Activated T-helper 2 cell treated with anti-CD3 and anti-CD28 coated beads, Interferon-gamma antibody, Interleukin-2, Interleukin-4, amounts not matched to agents 10 μg/mL and 5 μg/mL and 100 μg/mL, durations not matched to agents 14 hours and 24 hours and 36 hours (primary cell): ENCODE results near the gene IFIT3. TPM values are rescaled to one million over a fixed set of nuclear protein-coding genes. Genes with fewer than 3 reads are reported as not detected.
"Not testable (repeated sequence)": the region's sequence is repeated elsewhere in the genome, so short reads cannot be mapped to it uniquely, and the experiment has no call there.

Experiments used
- DNase-seq: peaks from one replicate; pipeline ENCODE4 v3.0.0; 2021; ENCODE audit warnings: low spot score
- H3K27ac Mint-ChIP-seq: one replicate; pipeline ENCODE4 v1.8.0; 2021; ENCODE audit warnings: mixed read lengths
- H3K27me3 Mint-ChIP-seq: one replicate; pipeline ENCODE4 v1.8.0; 2021; ENCODE audit warnings: low read depth, mixed read lengths
- H3K36me3 Mint-ChIP-seq: one replicate; pipeline ENCODE4 v1.8.0; 2021; ENCODE audit warnings: low read depth, mixed read lengths
- H3K4me1 Mint-ChIP-seq: one replicate; pipeline ENCODE4 v1.8.0; 2021; ENCODE audit warnings: low read depth, mixed read lengths
- H3K4me3 Mint-ChIP-seq: one replicate; pipeline ENCODE4 v1.8.0; 2021; ENCODE audit warnings: low read depth, mild to moderate bottlenecking, moderate library complexity, mixed read lengths
- H3K9me3 Mint-ChIP-seq: one replicate; pipeline ENCODE4 v1.8.0; 2021; ENCODE audit warnings: mixed read lengths
- intact Hi-C: fragments of 100-400 bp; cut with micrococcal nuclease; formaldehyde crosslinking; loops from one replicate; pipeline ENCODE4 v1.15.1; 2023
- total RNA-seq: library from RNA; stranded (reverse); gene quantifications from 2 replicates; pipeline ENCODE4 v1.2.3, GENCODE V29; 2022

Gene IFIT3
- total RNA-seq, 1 donor from 2014 or later = 0.94 TPM

DNA sequence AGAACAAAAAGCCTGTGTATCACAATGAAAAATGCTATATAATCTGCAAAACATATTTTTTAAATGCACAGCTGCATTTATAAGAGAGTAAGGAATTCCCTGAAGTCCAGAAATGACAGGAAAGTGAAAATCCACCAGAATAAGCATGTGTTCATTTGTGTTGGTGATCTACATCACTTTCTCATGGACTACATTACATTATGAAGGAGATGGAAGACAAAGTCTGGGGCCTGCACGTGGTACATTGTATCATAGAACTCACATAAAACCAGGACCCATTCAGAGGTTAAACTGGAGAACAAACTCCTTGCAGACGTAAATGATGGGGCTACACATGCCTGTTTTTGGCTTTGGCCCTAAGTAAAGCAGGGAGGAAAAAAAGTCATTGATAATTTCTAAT lies 16.4 kb downstream of the IFIT3 start:
- H3K4me3 Mint-ChIP-seq = no peak overlapping the region
- no peak overlapping the region for H3K27ac Mint-ChIP-seq
- no peak for DNase-seq
- no peaks in the 10 kb centered on the region for H3K4me1 Mint-ChIP-seq
- H3K36me3 Mint-ChIP-seq = peaks cover 13% of the 10 kb centered on the region
- H3K27me3 Mint-ChIP-seq = peaks cover 65% of the 10 kb centered on the region
- intact Hi-C loops = no loop called here
- H3K9me3 Mint-ChIP-seq = no peaks in the 10 kb centered on the region

DNA sequence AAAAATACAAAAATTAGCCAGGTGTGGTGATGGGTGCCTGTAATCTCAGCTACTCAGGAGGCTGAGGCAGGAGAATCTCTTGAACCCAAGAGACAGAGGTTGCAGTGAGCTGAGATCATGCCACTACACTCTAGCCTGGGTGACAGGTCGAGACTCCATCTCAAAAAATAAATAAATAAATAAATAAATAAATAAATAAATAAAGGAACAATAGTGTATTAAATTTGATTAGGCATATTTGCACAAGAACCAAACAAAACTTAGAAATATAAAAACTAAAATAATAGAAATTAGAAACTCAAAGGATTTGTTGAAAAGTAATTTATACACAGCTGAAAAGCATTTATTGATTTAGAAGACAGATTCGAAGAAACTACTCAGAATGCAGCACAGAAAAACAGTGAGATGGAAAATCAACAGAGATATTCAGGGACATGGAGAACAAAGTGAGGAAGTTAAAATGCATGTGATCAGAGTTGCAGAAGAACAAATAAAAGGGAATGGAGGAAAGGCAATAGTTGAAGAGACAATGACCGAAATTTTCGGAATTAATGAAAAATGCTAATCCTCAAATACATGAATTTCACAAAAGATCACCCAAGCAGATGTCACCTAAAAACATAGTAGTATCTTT lies 17.7 kb downstream of the IFIT3 start:
- intact Hi-C loops = no loop called here
- H3K4me3 Mint-ChIP-seq = no peak overlapping the region
- peaks cover 68% of the 10 kb centered on the region for H3K27me3 Mint-ChIP-seq
- no peak overlapping the region for H3K27ac Mint-ChIP-seq
- H3K4me1 Mint-ChIP-seq = peaks cover 1% of the 10 kb centered on the region
- H3K9me3 Mint-ChIP-seq = no peaks in the 10 kb centered on the region
- DNase-seq = no peak
- H3K36me3 Mint-ChIP-seq = peaks cover 3% of the 10 kb centered on the region

DNA sequence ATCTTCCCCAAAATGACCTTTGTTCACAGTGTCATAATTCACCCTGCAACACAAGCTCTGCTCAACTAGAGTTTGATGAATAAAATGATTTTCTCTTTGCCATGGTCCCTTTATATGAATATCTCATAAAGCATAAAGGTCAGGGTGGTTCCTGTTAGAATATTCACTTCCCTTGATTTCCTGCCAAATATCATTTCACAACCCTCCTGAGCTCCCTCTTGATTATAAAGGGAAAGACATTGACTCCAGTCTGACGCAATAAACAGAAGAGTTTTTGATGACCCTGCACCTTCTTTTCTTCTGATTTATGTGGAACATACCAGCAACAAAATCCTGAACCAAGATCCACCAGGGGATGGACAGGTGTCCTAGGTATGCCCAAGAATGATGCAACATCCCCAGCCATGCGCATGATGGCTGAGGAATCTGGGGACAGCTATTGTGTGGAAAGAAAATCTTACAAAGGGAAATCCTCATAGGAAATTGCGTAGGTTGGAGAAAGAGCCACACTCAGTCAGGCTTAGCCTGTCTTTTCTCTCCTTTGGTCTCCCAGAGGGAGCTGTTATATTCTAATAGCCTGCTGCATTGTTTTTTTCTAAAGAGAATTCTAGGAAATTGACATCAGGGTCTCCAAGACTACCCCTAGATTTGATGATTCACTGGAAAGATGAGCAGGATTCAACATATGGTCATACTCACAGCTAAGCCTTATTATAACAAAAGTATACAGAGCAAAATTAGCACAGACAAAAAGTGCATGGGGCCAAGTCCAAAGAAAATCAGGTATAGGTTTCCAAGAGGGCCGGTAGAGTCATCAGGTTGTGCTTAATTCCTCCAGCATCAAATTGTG lies 18.8 kb downstream of the IFIT3 start:
- Mint-ChIP-seq H3K4me1 (peaks cover 11% of the 10 kb centered on the region), H3K9me3 (no peaks in the 10 kb centered on the region), H3K4me3 (no peak overlapping the region), H3K36me3 (no peaks in the 10 kb centered on the region), H3K27ac (no peak overlapping the region), H3K27me3 (peaks cover 72% of the 10 kb centered on the region)
- DNase-seq = no peak
- intact Hi-C loops = no loop called here

DNA sequence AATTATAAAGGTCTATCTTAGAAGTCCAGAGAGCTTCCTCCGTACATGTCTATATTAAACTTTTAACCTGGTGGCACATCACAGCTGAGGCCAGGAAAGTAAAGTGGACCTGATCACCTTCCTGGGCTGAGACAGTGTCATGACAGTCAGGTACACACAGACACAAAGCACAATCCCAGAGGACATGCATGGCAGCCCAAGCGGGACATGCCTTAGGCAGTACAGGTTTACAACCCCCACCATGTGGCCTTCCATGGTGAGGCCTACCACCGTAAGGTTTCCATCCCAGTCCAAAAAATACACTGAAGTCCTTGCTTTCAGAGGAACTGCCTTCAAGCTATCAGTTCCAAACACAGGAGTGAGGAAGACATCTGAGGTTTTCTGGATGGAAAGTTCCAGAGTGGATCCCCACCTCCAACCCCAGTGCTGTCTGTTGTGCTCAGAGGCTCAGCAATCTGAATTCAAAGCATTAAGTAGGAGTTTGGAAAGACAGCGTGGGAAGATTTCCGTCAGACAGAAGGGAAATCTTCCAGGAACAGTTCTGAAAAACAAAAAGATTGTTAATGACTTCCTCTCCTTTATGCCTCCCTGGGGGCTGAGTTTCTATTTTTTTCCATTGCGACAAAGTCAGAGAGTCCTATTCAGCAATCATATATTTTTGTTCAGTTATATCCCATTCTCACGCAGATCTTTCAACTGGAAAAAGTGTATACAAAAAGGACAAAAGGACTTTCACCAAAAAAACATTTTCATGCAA lies 20.1 kb downstream of the IFIT3 start:
- no peak overlapping the region for H3K27ac Mint-ChIP-seq
- no peaks in the 10 kb centered on the region for H3K9me3 Mint-ChIP-seq
- no peak for DNase-seq
- no peaks in the 10 kb centered on the region for H3K36me3 Mint-ChIP-seq
- intact Hi-C loops = no loop called here
- H3K4me1 Mint-ChIP-seq = peaks cover 18% of the 10 kb centered on the region
- H3K27me3 Mint-ChIP-seq = peaks cover 74% of the 10 kb centered on the region
- no peak overlapping the region for H3K4me3 Mint-ChIP-seq

DNA sequence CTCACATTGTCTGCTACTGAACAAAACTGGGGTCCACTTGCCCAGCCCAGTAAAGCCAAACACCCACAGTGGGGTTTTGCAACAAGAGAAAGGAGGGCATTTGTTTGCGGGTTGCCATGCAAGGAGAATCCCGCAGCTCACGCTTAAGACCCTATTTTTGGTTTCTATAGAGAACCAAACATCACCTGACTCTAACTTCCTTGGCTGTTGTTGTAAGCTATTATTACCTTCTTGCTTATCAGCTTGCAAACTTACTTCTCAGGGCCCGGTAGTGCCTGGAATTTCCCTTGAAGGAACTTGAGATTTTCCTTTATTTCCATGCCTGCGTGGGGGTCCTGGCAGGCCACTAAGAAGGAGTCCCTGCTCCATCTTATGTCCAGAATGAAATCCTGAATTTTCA lies 20.7 kb downstream of the IFIT3 start:
- no peak overlapping the region for H3K4me3 Mint-ChIP-seq
- intact Hi-C loops = no loop called here
- peaks cover 73% of the 10 kb centered on the region for H3K27me3 Mint-ChIP-seq
- peaks cover 18% of the 10 kb centered on the region for H3K4me1 Mint-ChIP-seq
- H3K9me3 Mint-ChIP-seq = no peaks in the 10 kb centered on the region
- no peak for DNase-seq
- no peak overlapping the region for H3K27ac Mint-ChIP-seq
- no peaks in the 10 kb centered on the region for H3K36me3 Mint-ChIP-seq

DNA sequence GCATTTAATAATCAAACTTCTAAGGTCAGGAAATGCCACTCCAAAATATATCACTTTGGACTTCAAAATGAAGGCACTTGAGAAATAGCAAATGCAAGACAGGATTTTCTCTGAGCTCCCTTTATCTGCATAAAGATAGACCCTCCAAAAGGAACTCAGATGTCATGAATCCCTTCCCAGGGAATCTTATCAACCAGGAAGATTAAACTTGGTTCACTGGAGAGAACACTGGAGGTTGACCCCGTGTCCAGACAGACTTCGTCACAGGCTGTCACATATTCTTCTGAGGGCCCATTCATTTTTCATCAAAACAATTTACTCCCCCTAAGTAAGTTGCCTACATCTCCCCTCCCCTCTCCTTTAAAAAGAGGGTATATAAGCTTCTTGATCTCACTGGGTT lies 21.2 kb downstream of the IFIT3 start:
- Mint-ChIP-seq H3K4me1 (peaks cover 18% of the 10 kb centered on the region), H3K4me3 (no peak overlapping the region), H3K36me3 (no peaks in the 10 kb centered on the region), H3K9me3 (no peaks in the 10 kb centered on the region), H3K27ac (no peak overlapping the region), H3K27me3 (peaks cover 71% of the 10 kb centered on the region)
- no peak for DNase-seq
- intact Hi-C loops = no loop called here

DNA sequence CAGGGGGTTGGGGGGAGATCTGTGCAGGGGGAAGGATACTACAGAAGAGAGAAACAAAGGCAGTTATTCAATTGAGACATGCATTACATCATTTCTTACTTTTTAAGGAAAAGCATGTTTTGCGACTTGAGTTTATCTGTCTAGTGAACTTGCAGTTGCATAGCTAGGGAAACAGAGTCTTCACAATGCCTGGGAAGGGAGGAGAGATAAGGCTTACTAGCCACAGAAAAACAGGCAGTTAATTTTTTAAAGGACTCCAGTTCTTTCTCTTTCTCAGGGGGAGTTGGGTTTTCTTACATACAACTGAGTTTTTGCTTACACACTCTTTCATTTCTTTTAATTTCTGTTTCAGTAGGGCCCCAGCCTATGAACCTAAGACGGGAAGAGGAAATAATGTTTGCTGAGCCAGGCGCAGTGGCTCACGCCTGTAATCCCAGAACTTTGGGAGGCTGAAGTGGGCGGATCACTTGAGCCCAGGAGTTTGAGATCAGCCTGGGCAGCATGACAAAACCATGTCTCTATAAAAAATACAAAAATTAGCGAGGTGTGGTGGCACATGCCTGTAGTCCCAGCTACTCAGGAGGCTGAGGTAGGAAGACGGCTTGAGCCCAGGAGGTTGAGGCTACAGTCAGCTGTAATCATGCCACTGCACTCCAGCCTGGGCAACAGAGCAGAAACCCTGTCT lies 23.0 kb downstream of the IFIT3 start:
- Mint-ChIP-seq H3K4me1 (peaks cover 18% of the 10 kb centered on the region), H3K27me3 (peaks cover 70% of the 10 kb centered on the region)
- H3K36me3 Mint-ChIP-seq, H3K27ac Mint-ChIP-seq, intact Hi-C loops, H3K9me3 Mint-ChIP-seq, H3K4me3 Mint-ChIP-seq, DNase-seq: not testable (repeated sequence)

DNA sequence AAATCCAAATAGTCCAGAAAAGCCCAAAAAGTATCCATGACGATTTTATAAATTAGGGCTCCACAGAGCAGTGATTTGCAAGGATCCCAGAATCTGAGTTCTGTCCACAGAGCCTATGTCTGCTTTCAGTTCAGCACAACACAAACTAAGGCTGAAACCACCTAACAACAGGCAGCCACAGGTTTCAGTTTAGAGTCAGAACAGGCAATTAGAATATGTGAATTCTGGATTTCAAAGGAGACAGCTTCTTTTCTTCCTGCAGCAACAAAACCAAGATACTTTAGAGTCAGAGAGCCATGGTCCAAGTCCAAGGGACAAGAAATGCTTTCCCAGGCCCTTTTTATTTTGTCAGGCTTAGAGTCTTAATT lies 23.6 kb downstream of the IFIT3 start:
- no peak for DNase-seq
- intact Hi-C loops = no loop called here
- Mint-ChIP-seq H3K27ac (no peak overlapping the region), H3K36me3 (no peaks in the 10 kb centered on the region), H3K4me1 (peaks cover 18% of the 10 kb centered on the region), H3K4me3 (no peak overlapping the region), H3K9me3 (no peaks in the 10 kb centered on the region), H3K27me3 (peaks cover 68% of the 10 kb centered on the region)

DNA sequence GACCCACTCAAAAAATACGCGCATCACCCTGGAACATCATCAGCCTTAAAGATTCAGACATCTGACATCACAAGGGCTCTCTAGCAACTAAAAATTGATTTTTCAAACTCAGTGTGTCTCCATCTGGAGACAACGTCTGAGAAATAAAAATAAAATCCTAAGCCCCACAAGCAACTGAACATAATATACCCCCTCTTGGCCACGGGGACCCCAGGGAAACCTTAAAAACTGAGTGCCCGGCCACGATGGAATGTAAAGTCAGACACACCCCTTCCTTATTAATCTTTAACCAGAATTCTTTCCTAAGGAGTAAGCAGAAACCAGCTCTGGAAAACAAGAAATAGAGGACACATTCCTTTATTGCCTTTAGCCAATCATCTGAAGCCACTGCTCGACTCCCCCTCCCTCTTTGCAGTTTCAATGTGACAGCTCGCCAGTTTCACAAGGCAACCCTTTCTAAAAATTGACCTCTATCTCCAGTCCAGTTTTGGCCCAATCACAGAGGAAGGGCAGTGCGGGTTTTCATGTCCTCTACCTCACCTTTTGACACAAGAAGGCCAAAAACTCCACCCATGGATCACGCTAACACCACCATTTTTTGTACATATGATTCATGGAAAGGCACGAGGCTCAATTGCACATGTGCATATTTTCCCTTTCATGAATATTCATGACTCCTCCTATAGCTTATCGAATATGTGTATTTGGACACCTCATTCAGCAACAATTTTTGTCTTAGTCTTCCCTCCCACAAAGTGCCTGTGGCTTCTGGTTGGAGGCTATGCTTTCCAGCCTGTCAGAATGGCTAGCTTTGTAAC lies 24.2 kb downstream of the IFIT3 start:
- no peak for DNase-seq
- peaks cover 18% of the 10 kb centered on the region for H3K4me1 Mint-ChIP-seq
- peaks cover 67% of the 10 kb centered on the region for H3K27me3 Mint-ChIP-seq
- no peaks in the 10 kb centered on the region for H3K36me3 Mint-ChIP-seq
- no peak overlapping the region for H3K4me3 Mint-ChIP-seq
- no peaks in the 10 kb centered on the region for H3K9me3 Mint-ChIP-seq
- no peak overlapping the region for H3K27ac Mint-ChIP-seq
- intact Hi-C loops = no loop called here

DNA sequence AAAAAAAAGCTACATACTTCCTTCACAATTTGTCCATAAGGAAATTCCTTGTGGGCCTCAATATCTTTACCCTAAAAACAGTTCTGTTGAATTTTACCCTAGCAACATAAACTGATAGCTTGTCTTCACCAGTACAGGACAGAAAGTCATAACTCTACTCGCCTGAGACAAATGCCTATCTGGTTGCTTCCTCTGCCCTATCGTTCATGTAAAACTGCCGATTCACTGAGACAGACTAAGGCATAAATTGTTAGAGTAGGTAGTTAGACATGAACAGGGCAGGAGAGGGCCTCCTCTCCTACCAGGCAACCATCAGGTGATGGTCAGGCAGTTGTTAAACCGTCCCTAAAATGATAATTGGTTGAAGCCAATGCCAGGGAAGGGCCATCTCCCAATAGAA lies 25.0 kb downstream of the IFIT3 start:
- Mint-ChIP-seq H3K27ac (no peak overlapping the region), H3K4me1 (peaks cover 18% of the 10 kb centered on the region), H3K27me3 (peaks cover 68% of the 10 kb centered on the region), H3K9me3 (no peaks in the 10 kb centered on the region), H3K36me3 (no peaks in the 10 kb centered on the region), H3K4me3 (no peak overlapping the region)
- intact Hi-C loops = no loop called here
- DNase-seq = no peak

DNA sequence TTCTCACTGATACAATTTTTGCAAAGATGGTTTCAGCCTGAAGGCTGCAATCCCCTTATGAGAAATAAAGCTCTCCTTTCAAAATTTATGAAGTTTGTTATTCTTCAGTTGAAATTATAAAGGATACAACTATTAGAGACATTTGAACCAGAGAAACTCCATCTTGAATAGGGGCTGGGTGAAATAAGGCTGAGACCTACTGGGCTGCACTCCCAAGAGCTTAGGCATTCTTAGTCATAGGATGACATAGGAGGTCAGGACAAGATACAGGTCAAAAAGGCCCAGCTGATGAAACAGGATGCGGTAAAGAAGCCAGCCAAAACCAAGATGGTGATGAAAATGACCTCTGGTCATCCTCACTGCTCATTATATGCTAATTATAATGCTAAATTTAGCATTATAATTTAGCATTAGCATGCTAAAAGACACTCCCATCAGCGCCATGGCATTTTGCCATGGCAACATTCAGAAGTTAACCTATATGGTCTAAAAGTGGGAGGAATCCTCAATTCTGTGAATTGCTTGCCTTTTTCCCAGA lies 27.7 kb downstream of the IFIT3 start:
- Mint-ChIP-seq H3K9me3 (no peaks in the 10 kb centered on the region), H3K4me3 (no peak overlapping the region), H3K36me3 (no peaks in the 10 kb centered on the region), H3K27me3 (peaks cover 59% of the 10 kb centered on the region), H3K27ac (no peak overlapping the region), H3K4me1 (peaks cover 17% of the 10 kb centered on the region)
- intact Hi-C loops = no loop called here
- no peak for DNase-seq

DNA sequence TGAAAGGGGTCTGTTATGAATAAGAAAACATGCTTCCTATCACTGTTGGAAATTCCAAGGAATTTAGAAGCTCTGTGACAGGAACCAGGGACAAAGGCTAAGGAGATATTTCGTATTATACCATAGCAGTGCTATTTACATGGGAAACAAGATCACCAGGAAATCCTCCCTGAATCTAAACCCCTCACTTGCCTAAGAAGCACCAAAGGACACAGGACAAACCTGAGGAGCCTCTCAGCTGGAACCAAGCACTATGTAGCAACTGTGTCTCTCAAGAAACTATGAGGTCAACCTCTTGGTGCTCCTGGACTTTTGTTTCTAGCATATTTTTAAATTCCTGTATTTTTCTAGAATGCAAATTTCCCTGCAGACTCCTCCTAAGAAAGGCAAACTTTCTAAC lies 29.3 kb downstream of the IFIT3 start:
- peaks cover 57% of the 10 kb centered on the region for H3K27me3 Mint-ChIP-seq
- intact Hi-C loops = no loop called here
- no peak for DNase-seq
- no peaks in the 10 kb centered on the region for H3K36me3 Mint-ChIP-seq
- H3K27ac Mint-ChIP-seq = no peak overlapping the region
- H3K9me3 Mint-ChIP-seq = no peaks in the 10 kb centered on the region
- no peak overlapping the region for H3K4me3 Mint-ChIP-seq
- peaks cover 2% of the 10 kb centered on the region for H3K4me1 Mint-ChIP-seq
